SK-N-SH treated with all-trans-retinoic acid at 6 μM for 48 hours (cell line): ENCODE data around the gene GPBP1L1.
A peak's percentile ranks its signal among the peaks of the same experiment; 100 is the strongest.

Source experiments
- ATAC-seq: fragments of 200-7000 bp; cut with Tn5 transposase; 3 replicates; pipeline ENCODE4 v1.9.1; 2020; ENCODE audit warnings: mild to moderate bottlenecking, moderate library complexity
- ARNTL ChIP-seq: fragments of 450-650 bp; formaldehyde crosslinking; IDR thresholded peaks from 2 replicates; pipeline ENCODE4 v1.5.0; 2020; ENCODE audit warnings: low read depth, mild to moderate bottlenecking, moderate library complexity, borderline replicate concordance
- BACH2 ChIP-seq: fragments of 250-450 bp; sonication (Bioruptor Pico); IDR thresholded peaks from 2 replicates; pipeline ENCODE4 v1.9.0; 2021; ENCODE audit warnings: mild to moderate bottlenecking, borderline replicate concordance
- CREB5 ChIP-seq: fragments of 250-450 bp; sonication (Bioruptor Pico); IDR thresholded peaks from 2 replicates; pipeline ENCODE4 v1.5.1; 2020; ENCODE audit warnings: low read depth, mild to moderate bottlenecking, moderate library complexity
- CSRNP3 ChIP-seq: fragments of 250-450 bp; sonication (Bioruptor Pico); IDR thresholded peaks from 2 replicates; pipeline ENCODE4 v1.5.1; 2021; ENCODE audit warnings: mild to moderate bottlenecking, moderate library complexity
- ESRRG ChIP-seq: fragments of 250-450 bp; sonication (Bioruptor Pico); IDR thresholded peaks from 2 replicates; pipeline ENCODE4 v1.6.1; 2021; ENCODE audit warnings: mild to moderate bottlenecking
- GLIS3 ChIP-seq: fragments of 250-450 bp; sonication (Bioruptor Pico); IDR thresholded peaks from 2 replicates; pipeline ENCODE4 v1.5.0; 2020; ENCODE audit warnings: mild to moderate bottlenecking, moderate library complexity
- ISL1 ChIP-seq: fragments of 250-450 bp; sonication (Bioruptor Pico); IDR thresholded peaks from 2 replicates; pipeline ENCODE4 v2.1.2; 2022; ENCODE audit warnings: mild to moderate bottlenecking, moderate library complexity
- OSR1 ChIP-seq: fragments of 250-450 bp; sonication (Bioruptor Pico); IDR thresholded peaks from 2 replicates; pipeline ENCODE4 v1.8.0; 2022; ENCODE audit warnings: moderate library complexity, mild to moderate bottlenecking, inconsistent platforms
- PATZ1 ChIP-seq: fragments of 250-450 bp; sonication (Bioruptor Pico); IDR thresholded peaks from 2 replicates; pipeline ENCODE4 v1.8.0; 2020; ENCODE audit warnings: mild to moderate bottlenecking, moderate library complexity, borderline replicate concordance
- POU6F1 ChIP-seq: fragments of 250-450 bp; sonication (Bioruptor Pico); IDR thresholded peaks from 2 replicates; pipeline ENCODE4 v1.8.0; 2021; ENCODE audit warnings: low read depth, mild to moderate bottlenecking, moderate library complexity, borderline replicate concordance
- PPARA ChIP-seq: fragments of 250-450 bp; sonication (Bioruptor Pico); IDR thresholded peaks from 2 replicates; pipeline ENCODE4 v1.5.0; 2020; ENCODE audit warnings: mild to moderate bottlenecking, borderline replicate concordance
- RARB ChIP-seq: fragments of 250-450 bp; sonication (Bioruptor Pico); IDR thresholded peaks from 2 replicates; pipeline ENCODE4 v1.8.0; 2021; ENCODE audit warnings: mild to moderate bottlenecking, moderate library complexity
- SNAI2 ChIP-seq: fragments of 250-450 bp; sonication (Bioruptor Pico); IDR thresholded peaks from 2 replicates; pipeline ENCODE4 v1.5.0; 2020; ENCODE audit warnings: mild to moderate bottlenecking, moderate library complexity
- TOX ChIP-seq: fragments of 250-450 bp; sonication (Bioruptor Pico); IDR thresholded peaks from 2 replicates; pipeline ENCODE4 v1.8.0; 2021; ENCODE audit warnings: mild to moderate bottlenecking, moderate library complexity, borderline replicate concordance
- TSHZ2 ChIP-seq: fragments of 250-450 bp; sonication (Bioruptor Pico); IDR thresholded peaks from 2 replicates; pipeline ENCODE4 v1.5.0; 2020; ENCODE audit warnings: mild to moderate bottlenecking, moderate library complexity
- ZC3H10 ChIP-seq: fragments of 250-450 bp; sonication (Bioruptor Pico); IDR thresholded peaks from 2 replicates; pipeline ENCODE4 v1.5.1; 2021; ENCODE audit warnings: mild to moderate bottlenecking, moderate library complexity
- ZFP30 ChIP-seq: fragments of 450-650 bp; formaldehyde crosslinking; IDR thresholded peaks from 2 replicates; pipeline ENCODE4 v1.5.0; 2022; ENCODE audit warnings: mild to moderate bottlenecking, moderate library complexity
- ZNF565 ChIP-seq: fragments of 450-650 bp; formaldehyde crosslinking; conservative IDR thresholded peaks from 2 replicates; pipeline ENCODE4 v1.5.0; 2020; ENCODE audit warnings: low read depth, mild to moderate bottlenecking, moderate library complexity
- ZNF70 ChIP-seq: fragments of 450-650 bp; formaldehyde crosslinking; IDR thresholded peaks from 2 replicates; pipeline ENCODE4 v1.5.0; 2020; ENCODE audit warnings: mild to moderate bottlenecking, moderate library complexity
- ZNF8 ChIP-seq: fragments of 450-650 bp; formaldehyde crosslinking; IDR thresholded peaks from 2 replicates; pipeline ENCODE4 v1.5.0; 2020; ENCODE audit warnings: mild to moderate bottlenecking, moderate library complexity

GPBP1L1 gene

GRCh38 chr1:45647248-45648021, 38.9 kb downstream of the GPBP1L1 start:
- TF ChIP-seq POU6F1: no peak
- TF ChIP-seq GLIS3 (CRISPR knock-in tag): no peak
- no peak for TF ChIP-seq CSRNP3 (CRISPR knock-in tag)
- TF ChIP-seq ZNF70 (CRISPR knock-in tag): no peak
- TF ChIP-seq SNAI2 (CRISPR knock-in tag): no peak
- no peak for TF ChIP-seq ESRRG (CRISPR knock-in tag)
- TF ChIP-seq TOX (CRISPR knock-in tag): no peak
- TF ChIP-seq PATZ1 (CRISPR knock-in tag): no peak
- no peak for TF ChIP-seq ZFP30 (CRISPR knock-in tag)
- no peak for TF ChIP-seq ZC3H10 (CRISPR knock-in tag)
- TF ChIP-seq ZNF8 (CRISPR knock-in tag): no peak
- TF ChIP-seq BACH2 (CRISPR knock-in tag): no peak
- TF ChIP-seq ARNTL: no peak
- no peak for TF ChIP-seq CREB5
- ATAC-seq: no peak

- no peak for ATAC-seq
- TF ChIP-seq PPARA (CRISPR knock-in tag) (no peak), ISL1 (no peak), ZC3H10 (CRISPR knock-in tag) (no peak), SNAI2 (CRISPR knock-in tag) (no peak), OSR1 (CRISPR knock-in tag) (no peak), BACH2 (CRISPR knock-in tag) (no peak)
These were observed 41.7 kb downstream of the GPBP1L1 start for GRCh38 chr1:45644661-45645060.

GRCh38 chr1:45643978-45644377, 42.4 kb downstream of the GPBP1L1 start:
- TF ChIP-seq RARB (no peak), TSHZ2 (CRISPR knock-in tag) (no peak), ZNF565 (no peak), BACH2 (CRISPR knock-in tag) (no peak), SNAI2 (CRISPR knock-in tag) (no peak), ESRRG (CRISPR knock-in tag) (no peak), OSR1 (CRISPR knock-in tag) (no peak), TOX (CRISPR knock-in tag) (no peak), POU6F1 (no peak), ARNTL (no peak), ZFP30 (CRISPR knock-in tag) (no peak), CSRNP3 (CRISPR knock-in tag) (no peak), ZNF8 (CRISPR knock-in tag) (no peak), ISL1 (no peak), PATZ1 (CRISPR knock-in tag) (no peak), GLIS3 (CRISPR knock-in tag) (no peak)
- ATAC-seq: peak; percentile 65
